GM19463 (cell line): ENCODE data around the gene AMN.

Experiments
- ATAC-seq: cut with Tn5 transposase; IDR thresholded peaks from one replicate; pipeline ENCODE4 v1.9.1; 2021; ENCODE audit warnings: mild to moderate bottlenecking, moderate library complexity; ENCODE audit not compliant: unreplicated experiment

Gene AMN

DNA sequence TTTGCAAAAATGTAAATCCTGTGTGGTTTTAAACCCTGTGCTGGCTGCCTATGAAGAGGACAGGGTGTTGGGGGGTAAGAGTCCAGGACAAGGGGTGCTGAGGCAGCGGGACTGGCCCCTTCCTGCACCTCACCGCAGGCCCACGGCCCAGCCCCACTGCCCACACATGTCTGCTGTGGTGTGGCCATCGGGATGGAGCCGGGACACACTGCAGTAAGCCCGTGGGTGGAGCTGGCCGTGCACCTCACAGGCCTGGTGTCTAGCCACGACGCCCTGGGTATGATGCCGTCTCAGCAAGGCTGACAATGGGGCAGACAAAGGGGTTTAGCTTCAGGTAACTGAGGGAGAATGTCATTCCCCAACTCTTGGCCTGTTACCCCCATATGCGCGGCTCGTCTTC, 19.6 kb downstream of the AMN start:
- ATAC-seq = no peak

DNA sequence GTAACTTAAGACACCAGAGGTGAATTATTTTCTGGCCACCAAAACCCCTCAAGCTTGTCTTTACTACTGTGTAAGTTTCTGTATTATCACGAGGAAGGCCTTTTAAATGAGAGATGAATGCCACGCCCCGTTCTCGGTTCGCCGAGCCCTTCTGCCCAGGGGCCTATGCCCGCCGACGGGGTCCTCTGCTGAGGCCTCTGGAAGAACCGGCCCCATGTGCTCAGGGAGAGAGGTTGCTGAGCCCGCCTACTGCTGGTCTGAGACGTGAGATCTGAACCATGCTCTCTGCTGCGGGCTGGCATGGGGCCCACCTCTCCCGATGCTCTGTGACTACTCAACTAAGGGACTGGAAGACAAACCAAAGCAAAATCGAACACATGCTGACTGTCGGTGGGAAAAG, 21.0 kb downstream of the AMN start:
- no peak for ATAC-seq

DNA sequence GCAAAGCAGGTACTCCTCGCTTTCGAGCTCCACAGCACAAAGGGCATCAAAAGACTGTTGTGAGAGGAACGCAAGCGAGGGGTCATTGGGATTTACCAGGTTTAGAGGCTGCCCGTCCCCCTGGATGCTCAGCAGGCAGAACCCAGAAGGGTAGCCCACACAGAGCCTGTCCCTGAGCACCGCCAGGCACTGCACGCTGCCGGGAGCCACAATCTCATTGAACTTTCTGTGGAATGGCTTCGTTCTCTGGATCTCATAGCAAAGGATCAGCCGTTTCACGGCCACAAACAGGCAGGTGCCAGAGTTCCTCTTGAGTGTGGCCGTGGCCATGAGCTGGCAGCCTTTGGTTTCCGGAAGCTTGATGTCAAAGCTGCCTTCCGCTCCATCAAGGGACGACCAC, 21.5 kb downstream of the AMN start:
- no peak for ATAC-seq

DNA sequence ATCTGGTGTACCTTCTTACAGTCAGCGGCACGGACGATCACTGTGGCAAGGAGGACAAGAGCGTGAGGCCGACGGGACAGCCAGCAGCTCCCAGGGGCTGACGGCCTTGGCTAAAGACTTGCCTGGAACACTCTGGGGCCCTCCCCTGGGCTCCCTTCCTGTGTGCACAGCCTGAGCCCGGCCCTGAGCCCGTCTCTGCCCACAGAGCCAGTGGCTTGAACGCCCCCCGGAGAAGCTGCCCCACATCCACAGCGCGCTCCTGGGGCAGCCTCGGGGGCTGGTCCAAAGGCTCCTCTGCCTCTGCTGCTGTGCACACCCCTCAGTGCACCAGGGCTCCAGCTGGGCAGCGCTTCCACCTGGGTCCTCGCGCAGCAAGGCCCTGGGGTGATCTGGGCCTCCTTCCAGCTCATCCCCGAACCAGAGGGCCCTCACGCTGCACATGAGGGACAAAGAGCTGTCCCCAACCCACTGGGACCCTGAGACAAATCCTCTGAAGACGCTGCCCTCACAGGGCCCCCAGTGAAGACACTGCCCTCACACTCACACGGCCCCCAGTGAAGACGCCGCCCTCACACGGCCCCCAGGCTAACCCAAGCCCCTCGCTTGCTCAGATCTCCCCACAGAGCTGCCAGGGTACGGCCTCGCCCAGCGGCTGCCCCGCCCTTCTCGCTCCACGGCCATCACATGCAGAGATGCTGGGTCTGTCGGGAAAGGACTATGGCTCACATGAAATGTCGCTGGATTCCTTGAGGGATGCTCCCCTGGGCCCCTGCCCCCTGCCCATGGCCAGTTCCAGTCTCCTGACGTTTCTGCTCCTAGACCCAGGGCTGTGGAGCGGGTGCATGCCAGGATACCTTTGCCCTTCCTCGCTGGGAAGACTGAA, 22.2 kb downstream of the AMN start:
- ATAC-seq = no peak

DNA sequence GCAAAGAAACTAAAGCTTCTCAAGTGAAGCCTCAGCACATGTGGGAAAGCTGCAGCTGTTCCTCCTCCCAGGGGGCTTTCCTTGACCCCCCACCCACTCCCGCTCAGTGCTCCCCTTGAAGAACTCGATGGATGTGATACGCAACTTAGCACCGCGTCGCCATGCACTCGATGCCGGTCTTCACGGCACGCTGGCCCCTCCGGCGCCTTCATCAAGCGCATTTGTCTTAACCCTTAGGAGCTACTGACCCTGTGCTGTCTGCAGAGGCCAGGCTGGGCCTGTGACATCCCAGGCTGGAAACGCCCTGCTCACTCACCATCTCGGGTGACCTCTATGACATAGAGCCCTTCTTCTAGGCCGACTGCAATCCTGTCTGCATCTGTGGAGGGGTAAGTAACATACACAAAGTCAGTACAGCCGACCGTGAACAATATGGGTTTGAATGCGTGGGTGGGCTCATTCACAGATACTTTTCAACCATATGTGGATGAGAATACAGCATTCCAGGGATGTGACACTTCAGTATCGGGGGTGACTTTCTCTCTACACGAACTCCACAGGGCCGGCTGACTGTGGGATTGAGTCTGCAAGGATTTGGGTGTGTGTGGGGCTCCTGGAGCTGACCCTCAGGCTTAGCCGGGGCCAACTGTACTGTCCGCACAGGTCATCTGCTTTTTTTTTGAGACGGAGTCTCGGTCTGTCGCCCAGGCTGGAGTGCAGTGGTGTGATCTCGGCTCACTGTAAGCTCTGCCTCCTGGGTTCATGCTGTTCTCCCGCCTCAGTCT, 23.1 kb downstream of the AMN start:
- ATAC-seq = no peak

DNA sequence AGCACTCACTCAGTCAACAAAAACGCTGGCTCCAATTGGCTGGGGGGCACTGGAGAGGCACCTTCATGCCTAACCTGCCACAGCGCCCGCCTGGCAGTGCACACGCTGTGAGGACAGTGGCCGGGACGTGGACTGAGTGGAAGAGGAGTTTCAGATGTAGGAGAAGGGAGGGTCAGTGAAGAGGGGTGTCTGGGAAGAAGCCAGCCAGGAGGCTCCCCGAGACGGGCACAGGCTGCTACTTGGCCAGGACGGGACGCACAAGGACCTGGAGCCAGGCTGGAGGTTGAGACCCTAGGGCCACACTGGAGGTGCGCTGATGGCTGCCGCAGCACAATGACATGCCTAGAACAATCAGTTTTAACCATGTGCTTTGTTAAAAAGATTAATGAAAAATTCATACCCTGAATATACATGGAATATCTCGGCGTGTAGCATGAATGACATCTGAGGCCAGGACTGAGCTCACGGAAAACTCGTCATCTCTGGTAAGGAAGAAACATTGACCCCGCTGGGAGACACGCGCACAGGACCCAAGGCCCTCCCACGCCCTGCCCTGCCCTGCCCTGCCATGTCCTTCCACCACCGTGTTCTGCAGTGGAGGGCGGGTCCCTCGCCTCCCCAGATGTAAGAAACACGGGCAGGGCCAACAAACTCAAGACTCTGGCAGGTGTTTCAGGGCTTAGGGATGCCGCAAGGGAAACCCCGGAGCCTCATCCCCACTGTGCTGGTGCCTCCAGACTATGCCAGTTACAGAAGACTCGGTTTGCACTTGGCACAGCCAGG, 25.0 kb downstream of the AMN start:
- no peak for ATAC-seq

DNA sequence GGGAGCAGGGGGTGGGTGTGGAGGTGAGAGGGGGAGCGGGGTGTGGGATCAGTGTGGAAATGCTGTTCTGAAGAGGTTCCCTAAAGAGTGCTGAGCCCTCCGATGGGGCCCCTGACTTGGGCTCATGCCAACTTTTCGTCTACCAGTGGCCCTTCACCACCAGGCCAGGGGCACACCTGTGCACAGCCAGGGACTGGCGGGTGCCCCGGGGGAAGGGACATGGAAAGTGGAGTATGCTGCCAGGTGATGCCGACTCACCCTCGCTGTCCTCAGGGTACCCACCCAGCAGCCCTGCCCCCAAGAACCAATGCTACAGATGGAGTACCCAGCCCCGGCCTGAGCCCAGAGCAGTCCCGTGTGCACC, 26.2 kb downstream of the AMN start:
- no peak for ATAC-seq

DNA sequence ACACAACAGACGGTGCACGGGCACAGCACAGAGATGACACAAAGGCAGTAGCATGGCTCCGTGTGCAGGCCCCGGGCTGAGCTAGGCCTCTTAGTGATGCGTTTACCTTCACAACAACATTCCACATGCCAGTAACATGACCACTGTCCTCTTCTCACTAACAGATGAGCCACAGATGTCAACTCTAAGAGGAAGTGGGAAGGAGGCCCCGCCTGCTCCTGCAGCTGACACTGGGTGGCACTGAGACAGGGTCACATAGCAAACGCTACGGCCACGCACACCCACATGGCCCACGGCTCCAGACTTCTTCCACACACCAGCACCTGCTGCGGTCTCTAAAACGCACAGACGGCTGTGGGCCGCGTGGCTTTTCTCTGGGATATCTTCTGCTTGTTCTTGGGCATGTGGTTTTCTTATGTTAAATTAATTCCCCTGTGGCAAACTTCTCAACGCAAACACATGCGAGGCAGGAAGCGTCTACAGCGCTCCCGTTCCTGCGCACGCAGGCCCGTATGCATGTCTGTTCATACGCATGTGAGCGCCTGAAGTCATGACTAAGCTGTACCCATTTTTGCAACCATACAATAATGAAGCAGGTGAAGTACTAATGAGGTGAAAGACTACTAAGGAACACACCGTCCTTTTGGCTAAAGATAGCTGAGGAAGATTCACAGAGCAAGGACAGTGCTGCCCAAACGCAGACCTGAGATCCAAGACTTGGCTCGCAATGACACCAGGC, 26.8 kb downstream of the AMN start:
- peak; percentile 72 for ATAC-seq

DNA sequence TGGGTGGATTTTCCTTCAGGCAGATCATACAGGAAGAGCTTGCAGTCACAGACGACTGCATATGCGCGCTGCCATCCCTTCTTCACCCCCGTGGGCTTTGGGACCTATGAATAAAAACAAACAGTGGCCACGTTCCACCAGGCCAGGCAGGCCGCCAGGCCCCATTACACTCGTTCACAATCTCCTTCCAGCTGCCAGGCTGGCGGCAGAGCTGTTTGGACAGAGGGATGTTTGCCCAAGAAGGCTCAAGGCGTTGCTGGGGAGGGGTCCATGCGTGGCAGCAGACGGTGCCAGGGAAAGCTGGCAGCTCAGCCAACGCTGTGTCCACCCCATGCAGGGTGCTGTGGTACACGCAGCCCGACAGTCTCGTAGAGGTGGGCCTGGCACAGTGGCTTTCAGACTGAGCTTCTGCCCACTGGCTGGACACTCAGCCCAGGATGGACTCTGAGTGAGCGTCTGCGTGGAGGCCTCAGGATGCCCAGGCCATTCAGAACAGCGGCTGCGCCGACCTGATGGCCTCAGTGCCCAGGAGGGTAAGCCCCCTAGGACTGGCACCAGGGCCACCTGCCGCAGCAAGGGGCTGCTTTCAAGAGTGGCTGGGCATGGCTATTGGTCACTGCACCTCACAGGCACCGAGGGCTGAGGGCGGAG, 27.5 kb downstream of the AMN start:
- no peak for ATAC-seq

DNA sequence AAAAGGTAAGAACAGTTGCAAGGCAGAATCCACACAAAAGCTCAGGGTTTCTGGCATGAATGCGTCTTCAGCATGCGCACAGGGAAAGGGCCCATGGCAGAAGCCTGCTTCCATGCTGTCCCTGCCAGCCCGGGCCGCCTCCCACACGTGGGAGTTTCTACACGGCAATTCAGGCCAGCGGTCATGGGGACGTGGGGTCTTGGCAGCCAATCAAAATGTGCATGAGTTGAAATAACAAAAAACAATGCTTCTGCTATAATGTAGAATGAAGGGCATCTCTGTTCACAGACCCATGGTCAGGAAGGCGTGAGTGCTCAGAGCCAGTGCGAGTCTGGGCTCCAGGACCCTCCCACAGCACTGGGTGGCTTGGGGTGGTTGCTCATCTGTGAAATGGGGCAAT, 28.6 kb downstream of the AMN start:
- no peak for ATAC-seq

DNA sequence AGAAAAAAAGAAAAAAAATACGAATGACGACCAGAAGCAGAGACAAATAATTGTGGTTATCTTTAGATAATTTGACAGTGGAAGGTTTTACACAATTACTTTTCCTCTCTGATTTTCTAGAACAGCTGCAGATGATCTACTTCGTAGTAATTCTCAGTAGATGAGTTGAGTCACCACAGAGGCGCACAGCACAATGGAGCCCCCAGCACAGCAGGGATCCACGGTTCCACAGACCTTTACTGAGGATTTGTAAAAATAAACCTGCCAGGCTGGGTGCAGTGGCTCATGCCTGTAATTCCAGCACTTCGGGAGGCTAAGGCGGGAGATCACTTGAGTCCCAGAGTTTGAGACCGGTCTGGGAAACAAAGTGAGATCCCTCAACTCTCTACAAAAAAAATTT, 29.3 kb downstream of the AMN start:
- ATAC-seq = no peak

DNA sequence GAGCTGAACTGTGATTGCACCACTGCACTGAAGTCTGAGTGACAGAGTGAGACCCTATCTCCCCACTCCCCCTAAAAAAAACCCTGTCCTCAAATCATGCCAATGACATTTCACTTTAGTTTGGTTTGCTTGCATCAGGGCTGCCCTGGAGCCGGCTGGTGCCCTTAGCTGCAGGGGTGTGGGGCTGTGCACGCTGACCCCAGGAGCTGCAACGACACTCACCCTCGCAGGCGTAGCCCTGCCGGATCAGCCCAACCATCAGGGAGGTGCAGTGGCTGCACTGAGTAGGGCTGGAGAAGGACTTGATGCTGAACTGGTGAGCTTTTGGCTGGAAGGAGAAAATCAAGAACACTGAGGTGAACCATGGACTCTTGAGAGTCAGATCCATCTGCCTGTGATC, 29.8 kb downstream of the AMN start:
- ATAC-seq = no peak

DNA sequence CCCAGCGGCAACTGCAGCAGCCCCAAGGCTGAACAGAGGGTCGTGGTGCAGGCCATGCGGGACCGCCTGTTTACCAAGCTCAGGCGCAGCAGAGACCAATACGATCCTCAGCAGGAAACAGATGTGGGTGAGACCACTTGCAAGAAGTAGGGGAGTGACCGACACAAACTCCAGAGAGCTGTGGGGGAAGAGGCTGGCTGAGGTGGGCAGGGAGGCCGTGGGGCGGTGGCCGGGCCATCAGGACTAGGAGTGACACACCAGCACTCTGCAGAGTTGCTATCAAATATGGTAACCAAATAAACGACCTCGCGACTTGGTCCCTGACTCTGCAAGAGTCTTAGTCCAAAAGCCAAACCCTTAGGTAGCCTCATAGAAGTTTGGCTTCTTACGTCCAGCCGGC, 30.6 kb downstream of the AMN start:
- ATAC-seq = no peak

DNA sequence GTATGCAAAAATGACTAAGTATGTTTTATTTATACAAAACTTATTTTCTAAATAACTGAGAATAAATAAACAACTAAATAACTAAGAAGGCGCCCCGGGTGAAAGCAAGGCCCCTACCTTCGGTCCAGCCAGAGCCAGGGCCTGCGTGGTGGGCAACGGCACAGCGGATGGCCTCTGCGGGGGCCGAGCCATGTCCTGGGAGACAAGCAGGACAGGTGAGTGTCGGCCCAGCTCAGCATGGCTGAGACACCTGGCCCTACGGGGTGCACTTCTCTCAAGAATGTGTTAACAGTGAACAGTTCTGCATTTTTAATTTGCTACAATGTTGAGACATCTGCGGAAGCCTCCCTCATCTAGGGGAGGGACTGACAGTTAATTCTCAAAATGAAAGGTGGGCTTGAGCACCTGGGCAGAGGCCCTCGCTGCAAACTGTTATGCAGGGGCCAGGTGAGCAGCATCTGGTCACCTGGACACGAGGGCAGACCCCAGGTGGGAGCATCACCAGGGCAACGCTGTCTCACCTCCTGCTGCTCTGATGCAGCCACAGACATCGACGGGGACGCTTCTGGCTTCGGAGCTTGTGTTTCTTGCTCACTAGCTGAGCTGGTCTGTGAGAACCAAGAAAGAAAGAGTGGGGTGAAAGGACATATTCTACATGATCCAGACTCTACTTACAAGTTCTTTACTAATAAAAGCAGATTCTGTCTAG, 31.8 kb downstream of the AMN start:
- ATAC-seq = no peak

DNA sequence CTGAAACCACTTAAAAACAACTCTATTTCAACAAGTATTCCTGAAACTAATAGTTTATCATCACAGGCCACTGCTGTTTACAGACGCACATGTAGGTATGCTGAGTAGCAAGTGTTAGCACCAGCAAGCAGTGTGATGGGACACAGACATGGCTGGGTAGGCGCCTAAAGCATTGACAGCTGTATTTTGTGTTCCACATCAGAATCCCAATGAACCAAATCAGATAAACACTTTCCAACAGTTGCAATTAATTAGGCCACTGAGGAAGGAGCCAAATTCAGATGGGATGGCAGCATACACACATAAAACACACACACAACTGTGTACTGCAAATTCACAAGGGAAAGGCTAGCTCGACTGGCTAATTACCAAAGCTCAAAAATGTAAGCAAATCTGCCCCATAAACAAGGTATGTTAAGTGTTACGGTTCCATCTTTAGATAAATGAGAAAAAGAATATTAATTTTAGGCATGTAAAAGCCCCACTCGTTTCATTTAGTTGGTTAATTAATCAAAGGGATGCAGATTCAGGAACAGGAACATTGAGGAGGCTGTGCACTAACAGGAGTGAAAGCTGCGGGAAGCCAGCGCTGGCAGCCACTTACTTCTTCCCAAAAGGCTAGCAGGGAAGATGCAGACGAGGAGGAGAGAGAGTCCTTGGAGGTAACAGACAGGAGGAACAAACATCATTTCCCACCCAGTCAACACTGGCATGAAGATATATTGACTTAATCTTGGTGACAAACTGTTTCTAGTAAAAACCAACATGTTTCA, 33.4 kb downstream of the AMN start:
- ATAC-seq = no peak

DNA sequence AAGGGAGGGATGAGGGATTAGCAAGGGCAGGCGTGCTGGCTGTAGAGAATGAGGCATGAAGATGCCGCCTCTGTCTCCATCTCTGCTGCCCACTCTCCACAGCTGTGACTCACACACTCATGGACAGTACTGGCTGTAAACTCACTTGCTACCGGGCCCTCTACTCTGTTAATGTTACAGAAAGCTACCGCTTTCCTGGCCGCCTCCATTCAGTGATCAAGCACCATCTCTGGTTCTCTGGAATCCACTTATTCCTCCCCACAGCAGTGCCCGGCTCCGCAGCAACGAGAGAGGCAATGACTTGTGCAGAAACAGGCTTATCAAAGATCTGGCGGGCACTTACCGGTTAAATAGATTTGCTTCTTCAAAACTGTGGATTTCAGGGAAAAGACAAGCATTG, 34.8 kb downstream of the AMN start:
- no peak for ATAC-seq

DNA sequence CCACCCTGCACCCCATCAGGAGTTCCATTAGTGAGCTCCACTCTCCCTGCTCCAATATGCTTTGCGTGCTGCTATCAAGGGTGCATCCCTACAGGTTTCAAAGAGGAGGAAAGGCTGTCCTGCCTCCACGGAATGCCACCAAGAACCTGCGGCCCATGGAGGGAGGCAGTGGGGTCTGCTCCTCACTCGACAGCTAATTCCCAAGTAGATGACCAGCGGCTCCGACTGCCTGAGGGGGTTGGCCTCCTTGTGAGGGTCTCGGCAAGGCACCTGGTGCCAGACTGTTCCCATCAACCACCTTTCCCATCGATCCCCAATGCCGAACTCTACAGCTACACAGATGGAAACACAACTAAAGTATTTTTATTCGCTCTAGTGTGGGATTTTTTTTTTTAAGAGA, 36.0 kb downstream of the AMN start:
- ATAC-seq = no peak

DNA sequence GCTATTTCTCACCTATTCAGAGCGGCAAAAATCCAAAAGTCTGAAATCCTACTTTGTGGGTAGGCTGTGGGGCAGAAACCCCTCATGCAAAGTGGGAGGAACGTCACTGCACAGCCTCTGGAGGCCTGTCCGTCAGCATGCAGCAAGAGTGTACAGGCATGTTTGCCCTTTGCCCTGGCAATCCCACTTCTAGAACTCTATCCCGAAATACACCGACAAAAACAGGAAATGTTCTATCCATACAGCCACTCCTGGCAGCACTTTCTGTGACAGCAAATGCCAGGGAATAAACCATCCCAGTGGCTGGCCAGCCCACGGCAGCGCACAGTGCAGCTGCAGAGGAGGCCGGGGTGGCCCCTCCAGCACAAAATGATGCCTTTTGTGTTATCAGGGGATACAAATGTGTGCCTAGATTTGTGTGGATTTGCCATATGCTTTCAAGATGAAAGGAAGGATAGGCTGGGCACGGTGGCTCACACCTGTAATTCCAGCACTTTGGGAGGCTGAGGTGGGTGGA, 39.7 kb downstream of the AMN start:
- no peak for ATAC-seq
